AG10803 (cell line): ENCODE measurements around the gene PRKCZ.

Experiments
- DNase-seq: peaks from one replicate; pipeline ENCODE4 v3.0.0; 2010; ENCODE audit warnings: low read depth
- H3K4me3 ChIP-seq: 2 replicates; pipeline ENCODE4 v1.5.1; 2011; ENCODE audit warnings: mild to moderate bottlenecking, low read length, control low read depth
- TF ChIP-seq, protein P1 (sequence below): conservative IDR thresholded peaks from 2 replicates; pipeline ENCODE4 v1.5.1; 2011; ENCODE audit warnings: mild to moderate bottlenecking, low read length, control low read depth, inconsistent platforms

Gene PRKCZ

DNA sequence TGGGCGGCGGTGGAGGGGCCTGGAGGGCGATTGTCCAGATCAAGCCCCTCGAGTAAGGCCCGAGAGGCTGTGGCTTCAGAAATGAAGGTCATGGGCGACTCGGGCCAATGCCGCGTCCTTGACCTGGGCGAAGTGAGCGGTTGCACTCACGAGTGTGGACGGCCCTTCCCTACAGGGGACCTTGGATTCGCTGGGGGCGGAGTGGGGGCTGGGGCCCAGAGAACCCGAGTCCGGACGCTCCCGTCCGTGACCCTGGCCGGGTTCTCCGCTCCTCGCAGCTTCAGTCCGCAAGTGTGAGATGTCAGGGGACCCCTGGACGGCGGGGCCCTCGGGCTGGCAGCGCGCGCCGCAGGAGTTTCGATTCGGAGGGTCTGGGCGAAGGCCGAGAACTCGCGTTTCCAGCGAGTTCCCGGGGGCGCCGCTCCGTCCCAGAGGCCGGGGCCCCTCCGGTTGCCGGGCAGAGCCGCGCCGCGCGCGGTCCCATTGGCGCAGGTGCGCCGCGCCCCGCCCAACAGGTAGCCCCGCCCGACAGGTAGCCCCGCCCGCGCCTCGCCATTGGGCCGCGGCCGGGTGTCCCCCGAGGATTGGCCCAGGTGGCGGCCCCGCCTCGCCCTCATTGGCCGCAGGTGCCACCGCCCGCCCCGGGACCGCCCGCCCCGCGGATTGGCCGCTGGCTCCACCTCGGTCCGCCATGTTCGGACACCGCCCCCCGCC is at the start of gene PRKCZ:
PRKCZ (plus strand) TSS at position 694 of the 714 bp plus-strand sequence. CDS start 220 bp downstream, outside the sequence.
- no peak within 1 kb of the TSS for H3K4me3 ChIP-seq
- TF ChIP-seq, protein P1, sequence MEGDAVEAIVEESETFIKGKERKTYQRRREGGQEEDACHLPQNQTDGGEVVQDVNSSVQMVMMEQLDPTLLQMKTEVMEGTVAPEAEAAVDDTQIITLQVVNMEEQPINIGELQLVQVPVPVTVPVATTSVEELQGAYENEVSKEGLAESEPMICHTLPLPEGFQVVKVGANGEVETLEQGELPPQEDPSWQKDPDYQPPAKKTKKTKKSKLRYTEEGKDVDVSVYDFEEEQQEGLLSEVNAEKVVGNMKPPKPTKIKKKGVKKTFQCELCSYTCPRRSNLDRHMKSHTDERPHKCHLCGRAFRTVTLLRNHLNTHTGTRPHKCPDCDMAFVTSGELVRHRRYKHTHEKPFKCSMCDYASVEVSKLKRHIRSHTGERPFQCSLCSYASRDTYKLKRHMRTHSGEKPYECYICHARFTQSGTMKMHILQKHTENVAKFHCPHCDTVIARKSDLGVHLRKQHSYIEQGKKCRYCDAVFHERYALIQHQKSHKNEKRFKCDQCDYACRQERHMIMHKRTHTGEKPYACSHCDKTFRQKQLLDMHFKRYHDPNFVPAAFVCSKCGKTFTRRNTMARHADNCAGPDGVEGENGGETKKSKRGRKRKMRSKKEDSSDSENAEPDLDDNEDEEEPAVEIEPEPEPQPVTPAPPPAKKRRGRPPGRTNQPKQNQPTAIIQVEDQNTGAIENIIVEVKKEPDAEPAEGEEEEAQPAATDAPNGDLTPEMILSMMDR, result no peak
- no peak for DNase-seq

DNA sequence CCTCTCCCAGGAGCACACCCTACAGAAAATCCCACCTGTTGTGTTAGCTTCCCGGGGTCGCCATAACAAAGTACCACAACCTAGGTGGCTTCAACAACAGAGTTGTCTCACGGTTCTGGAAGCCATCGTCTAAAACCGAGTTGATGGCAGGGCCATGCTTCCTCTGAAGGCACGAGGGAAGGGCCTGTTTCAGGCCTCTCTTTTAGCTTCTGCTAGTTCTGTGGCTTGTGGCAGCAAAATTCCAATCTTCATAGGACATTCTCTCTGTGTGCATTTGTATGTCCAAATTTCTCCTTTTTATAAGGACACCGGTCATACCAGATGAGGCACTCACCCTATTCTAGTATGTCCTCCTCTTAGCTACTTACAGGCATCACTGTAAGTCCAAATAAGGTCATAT is 49.8 kb upstream of the PRKCZ start:
- no peak for DNase-seq
- no peak overlapping the region for H3K4me3 ChIP-seq
- TF ChIP-seq, protein P1, result no peak

DNA sequence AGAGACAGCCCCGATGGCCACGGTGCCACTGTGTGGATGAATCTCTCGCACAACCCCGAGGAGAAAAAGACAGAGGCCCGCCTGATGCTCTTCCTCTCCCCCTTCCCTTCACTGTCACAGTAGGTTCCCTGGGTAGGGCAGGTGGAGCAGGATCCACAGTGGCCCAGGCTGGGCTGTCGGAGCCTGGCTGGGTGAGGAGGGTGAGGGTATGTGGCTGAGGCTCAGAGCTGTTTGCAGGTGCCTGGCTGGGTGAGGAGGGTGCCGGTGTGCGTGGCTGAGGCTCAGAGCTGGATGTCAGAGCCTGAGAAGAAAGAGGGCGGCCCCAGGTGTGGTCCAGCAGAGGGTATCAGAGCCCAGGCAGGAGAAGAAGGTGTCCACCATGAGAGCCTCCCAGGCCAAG is 49.4 kb upstream of the PRKCZ start:
- no peak overlapping the region for H3K4me3 ChIP-seq
- DNase-seq, result no peak
- TF ChIP-seq, protein P1, result no peak

DNA sequence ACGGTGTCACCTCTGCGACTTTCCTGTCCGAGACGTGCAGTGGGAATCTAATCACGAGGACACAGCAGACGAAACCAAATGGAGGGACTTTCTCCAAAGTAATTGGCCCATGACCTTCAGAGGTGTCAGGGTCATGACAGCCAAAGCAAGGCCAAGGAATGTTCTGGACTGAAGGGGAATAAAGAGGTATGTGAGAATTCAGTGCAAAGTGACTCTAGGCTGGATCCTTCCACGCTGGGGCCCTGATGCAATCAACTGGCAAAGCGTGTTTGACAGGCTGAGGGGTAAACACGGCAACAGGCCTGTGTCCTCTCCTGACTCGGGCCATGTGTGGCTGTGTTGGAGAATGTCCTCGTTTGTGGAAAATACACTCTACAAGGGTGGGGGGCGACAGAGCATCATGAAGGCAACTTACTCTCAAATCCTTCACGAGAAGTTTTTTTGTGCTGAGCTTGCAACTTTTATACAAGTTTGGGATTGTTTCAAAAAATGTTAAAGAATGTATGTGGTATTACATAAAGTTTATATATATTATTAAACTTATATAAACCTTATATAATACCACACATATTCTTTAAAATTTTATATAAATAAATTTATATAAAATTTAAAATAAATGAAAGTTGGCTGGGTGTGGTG is 48.3 kb upstream of the PRKCZ start:
- TF ChIP-seq, protein P1, result no peak
- DNase-seq, result no peak
- H3K4me3 ChIP-seq, result no peak overlapping the region

DNA sequence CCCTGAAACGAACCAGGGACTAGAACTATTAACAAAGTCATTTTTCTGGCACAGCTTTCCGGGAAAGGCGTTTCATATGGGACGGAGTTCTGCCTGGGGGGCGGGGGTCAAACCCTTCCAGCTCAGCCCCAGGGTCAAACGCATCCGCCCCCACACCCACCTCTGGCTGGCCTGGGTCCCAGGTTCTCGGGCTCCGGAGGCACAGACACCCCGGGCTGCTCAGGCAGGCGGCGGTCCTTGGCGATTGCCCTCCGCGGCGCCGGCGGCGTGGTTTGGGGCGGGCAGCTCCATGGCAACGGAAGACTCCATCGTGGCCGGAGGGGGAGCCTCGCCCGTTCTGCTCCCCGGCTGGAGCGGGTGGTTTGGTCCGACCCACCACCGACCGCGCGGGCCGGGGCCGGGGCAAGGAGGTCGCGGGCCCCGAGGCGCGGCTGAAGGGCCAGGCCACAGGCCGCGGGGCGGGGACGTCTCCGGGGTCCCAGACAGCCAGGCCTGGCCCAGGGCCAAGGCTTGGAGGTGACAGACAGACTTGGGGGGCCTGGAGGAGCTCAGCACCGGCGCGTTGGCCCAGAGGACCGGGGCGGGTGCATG is 46.6 kb upstream of the PRKCZ start, which contains the start of gene CFAP74:
CFAP74 (minus strand) TSS at position 246 of the 591 bp plus-strand sequence. CDS start 12,830 bp downstream, outside the sequence.
- TF ChIP-seq, protein P1, result no peak
- peak; percentile 13 for DNase-seq
- H3K4me3 ChIP-seq, result no peak within 1 kb of the TSS

DNA sequence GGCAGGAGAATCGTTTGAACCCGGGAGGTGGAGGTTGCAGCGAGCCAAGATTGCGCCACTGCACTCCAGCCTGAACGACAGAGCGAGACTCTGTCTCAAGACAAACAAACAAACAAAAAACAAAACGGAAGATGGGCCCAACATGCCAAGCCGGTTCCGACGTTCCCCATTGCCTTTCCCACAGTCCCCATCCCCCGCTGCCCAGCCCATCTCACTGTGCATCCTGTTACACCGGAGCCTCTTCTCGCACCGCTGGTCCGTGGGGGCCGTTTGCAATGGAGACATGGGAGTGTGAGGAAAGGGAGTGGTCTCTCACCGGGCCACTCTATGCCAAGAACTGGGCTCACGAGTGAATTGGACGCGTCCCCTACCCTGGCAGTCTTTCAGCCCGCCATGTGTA is 45.4 kb upstream of the PRKCZ start:
- TF ChIP-seq, protein P1, result no peak
- no peak for DNase-seq
- no peak overlapping the region for H3K4me3 ChIP-seq
